NB4 (cell line): ENCODE data around the gene GPX1.
"Not testable (repeated sequence)": the region's sequence is repeated elsewhere in the genome, so short reads cannot be mapped to it uniquely, and the experiment has no call there.

ENCODE experiments used
- CTCF ChIP-seq: IDR thresholded peaks from one replicate; pipeline ENCODE4 v1.5.1; 2012; ENCODE audit warnings: low read depth, low read length
- MAX ChIP-seq: IDR thresholded peaks from 2 replicates; pipeline ENCODE4 v1.6.1; 2011; ENCODE audit warnings: low read depth, low read length
- POLR2A ChIP-seq: IDR thresholded peaks from 2 replicates; pipeline ENCODE4 v1.6.1; 2011; ENCODE audit warnings: mild to moderate bottlenecking; ENCODE audit not compliant: insufficient read length; ENCODE audit errors: extremely low read depth

- TF ChIP-seq CTCF, MAX, POLR2A: not testable (repeated sequence)
Observed at GRCh38 chr3:49357095-49357442, 1.1 kb downstream of the GPX1 start.
